Mucosa of rectum (tissue), 2 donors: Measurements from ENCODE around the gene TCTA.

Experiments
- H3K27ac ChIP-seq, 2 donors: one replicate each; pipeline ENCODE4 v1.7.0; 2013; ENCODE audit warnings: inconsistent platforms in 2 of 2, low read depth in 2 of 2, low read length in 2 of 2
- H3K27me3 ChIP-seq, 2 donors: one replicate each; pipeline ENCODE4 v1.7.0; 2013; ENCODE audit warnings: low read length in 2 of 2; ENCODE audit not compliant: control insufficient read depth in 2 of 2, insufficient read depth in 2 of 2
- H3K36me3 ChIP-seq, 2 donors: one replicate each; pipeline ENCODE4 v1.7.0; 2013; ENCODE audit warnings: low read length in 2 of 2; ENCODE audit not compliant: control insufficient read depth in 2 of 2, insufficient read depth in 2 of 2
- H3K4me1 ChIP-seq, 2 donors: one replicate each; pipeline ENCODE4 v1.7.0; 2013; ENCODE audit warnings: low read length in 2 of 2, mild to moderate bottlenecking in 1 of 2; ENCODE audit not compliant: control insufficient read depth in 2 of 2, insufficient read depth in 2 of 2
- H3K4me3 ChIP-seq, 2 donors: one replicate each; pipeline ENCODE4 v1.7.0; 2013; ENCODE audit warnings: low read length in 2 of 2
- H3K9ac ChIP-seq, 2 donors: one replicate each; pipeline ENCODE4 v1.7.0; 2013; ENCODE audit warnings: low read length in 2 of 2, low read depth in 1 of 2, mild to moderate bottlenecking in 1 of 2
- H3K9me3 ChIP-seq, 2 donors: one replicate each; pipeline ENCODE4 v1.7.0; 2013; ENCODE audit warnings: low read length in 2 of 2; ENCODE audit not compliant: control insufficient read depth in 2 of 2
- donor health status: healthy.
- donor health status: Normal muscosa, but diverticular disease.

Gene TCTA

DNA sequence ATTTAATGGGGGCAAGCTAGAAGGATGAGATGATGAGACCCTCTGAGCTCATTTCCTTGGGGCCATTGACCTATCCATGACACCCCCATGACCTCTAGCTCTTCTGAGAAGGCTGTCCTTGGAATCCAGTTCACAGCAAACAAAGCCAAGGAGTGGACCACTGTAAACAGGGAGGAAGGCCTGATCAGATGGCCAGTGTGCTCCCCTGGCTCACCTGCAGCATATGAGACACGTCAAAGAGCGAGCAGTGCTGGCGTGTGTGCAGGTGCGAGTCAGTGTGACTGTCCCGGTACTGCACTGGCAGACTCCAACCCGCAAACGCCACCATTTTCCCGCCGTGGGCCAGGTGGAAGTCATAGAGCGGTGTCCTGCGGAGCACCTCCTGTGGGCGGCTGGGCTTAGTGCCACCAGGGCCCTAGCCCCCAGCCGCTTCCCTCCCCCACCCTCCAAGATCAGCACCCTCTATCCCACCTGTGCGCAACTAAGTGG is 9.7 kb downstream of the TCTA start:
- peaks cover 5 to 32% of the 10 kb centered on the region in 2 donors for H3K36me3 ChIP-seq
- H3K4me3 ChIP-seq: peak overlapping the region; percentile 65 to 77
- H3K4me1 ChIP-seq: peaks cover 14% of the 10 kb centered on the region in 2 donors
- H3K9ac ChIP-seq: peak overlapping the region; percentile 27 to 65
- no peaks in the 10 kb centered on the region for H3K27me3 ChIP-seq
- peak overlapping the region; percentile 18 to 56 for H3K27ac ChIP-seq
- no peaks in the 10 kb centered on the region for H3K9me3 ChIP-seq

DNA sequence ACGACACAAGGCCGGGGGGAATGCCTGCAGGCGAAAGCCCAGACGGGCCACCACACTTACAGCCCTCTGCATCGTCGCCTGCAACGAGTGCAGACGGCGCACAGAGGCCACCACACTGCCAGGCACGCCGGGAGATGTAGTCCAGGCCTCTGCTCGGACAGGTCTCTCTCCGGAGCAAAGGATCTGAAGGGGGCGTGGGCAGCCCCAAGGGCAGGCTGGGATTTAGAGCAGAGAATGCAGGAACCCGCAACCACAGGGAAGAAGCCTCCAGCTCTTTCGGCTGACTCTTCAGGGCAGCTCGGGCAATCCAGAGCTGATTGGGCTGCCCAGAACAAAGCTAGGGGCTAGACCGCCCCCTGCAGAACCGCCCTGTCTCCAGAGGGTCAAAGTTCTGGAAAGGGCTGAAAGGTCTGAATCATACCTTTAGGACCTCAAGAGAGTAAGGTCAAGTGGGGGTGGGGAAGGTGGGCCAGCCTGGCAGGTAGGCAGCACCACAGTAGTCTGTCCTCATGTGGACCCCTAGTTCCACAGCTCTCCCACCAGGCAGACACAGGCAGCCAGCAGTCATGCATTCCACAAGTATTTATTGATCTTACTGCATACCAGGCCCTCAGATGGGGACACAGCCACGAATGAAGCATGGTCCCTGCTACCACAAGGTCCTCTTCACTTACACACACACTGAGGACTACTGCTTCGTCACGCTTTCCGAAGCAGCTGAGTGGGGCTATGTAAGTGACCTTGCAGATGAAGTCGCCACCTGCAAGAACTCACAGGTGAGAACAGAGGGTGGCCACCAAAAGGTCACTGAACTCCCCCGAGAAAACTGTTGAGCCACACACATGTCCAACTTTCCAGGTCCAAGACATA is 10.4 kb downstream of the TCTA start, which contains the start of gene AMT:
AMT (minus strand) TSS at position 95 of the 870 bp plus-strand sequence; CDS start at position 72, 23 bp downstream.
- Histone ChIP-seq H3K4me1 (peaks cover 7 to 13% of the 10 kb centered on the region in 2 donors), H3K9ac (peak within 1 kb of the TSS; percentile 27 to 65), H3K9me3 (no peaks in the 10 kb centered on the region), H3K27ac (peak within 1 kb of the TSS; percentile 18 to 56), H3K4me3 (peak within 1 kb of the TSS; percentile 65 to 77), H3K27me3 (no peaks in the 10 kb centered on the region), H3K36me3 (peaks cover 0 to 26% of the 10 kb centered on the region in 2 donors)

DNA sequence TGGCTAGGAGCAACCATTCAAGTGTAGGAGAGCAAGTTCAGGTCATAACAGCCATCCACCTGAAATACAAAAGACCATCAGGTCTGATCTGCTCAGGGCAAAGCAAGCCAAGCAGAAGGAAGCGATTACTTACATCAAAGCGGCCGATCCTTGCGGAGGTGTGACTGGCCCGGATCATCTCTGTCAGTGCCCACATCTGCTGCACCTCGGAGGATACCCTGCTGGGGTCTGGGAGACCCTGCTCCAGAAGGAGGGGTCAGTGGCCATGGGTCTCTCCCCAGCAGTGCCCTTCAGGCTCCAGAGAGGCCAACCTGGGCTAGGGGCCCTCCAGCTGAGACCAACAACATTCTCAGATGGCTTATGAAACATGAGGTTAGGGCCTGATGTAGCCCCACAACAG is 12.6 kb downstream of the TCTA start:
- Histone ChIP-seq H3K9ac (no peak overlapping the region), H3K9me3 (no peaks in the 10 kb centered on the region), H3K27ac (no peak overlapping the region), H3K4me3 (no peak overlapping the region), H3K27me3 (no peaks in the 10 kb centered on the region), H3K36me3 (peaks cover 0 to 17% of the 10 kb centered on the region in 2 donors), H3K4me1 (peaks cover 7 to 13% of the 10 kb centered on the region in 2 donors)

DNA sequence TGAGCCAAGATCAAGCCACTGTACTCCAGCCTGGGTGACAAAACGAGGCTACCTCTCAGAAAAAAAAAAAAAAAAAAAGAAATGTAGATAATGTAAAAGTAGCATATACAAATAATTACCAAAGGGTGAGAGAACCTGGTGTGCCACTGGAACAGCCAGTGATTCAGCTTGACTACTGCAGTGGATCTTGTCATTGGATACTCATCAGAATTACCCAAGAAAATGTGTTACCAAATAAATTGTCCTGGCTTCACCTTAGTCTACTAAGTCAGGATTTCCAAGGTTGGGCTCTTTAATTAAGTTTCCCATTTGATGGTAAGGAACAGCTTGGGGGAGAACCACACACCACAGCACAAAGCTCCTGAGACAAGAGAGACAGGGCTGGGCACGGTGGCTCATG is 15.4 kb downstream of the TCTA start:
- peaks cover 0 to 12% of the 10 kb centered on the region in 2 donors for H3K36me3 ChIP-seq
- H3K9me3 ChIP-seq: no peaks in the 10 kb centered on the region
- no peak overlapping the region for H3K9ac ChIP-seq
- H3K27ac ChIP-seq: no peak overlapping the region
- peaks cover 4 to 5% of the 10 kb centered on the region in 2 donors for H3K4me1 ChIP-seq
- H3K27me3 ChIP-seq: no peaks in the 10 kb centered on the region
- H3K4me3 ChIP-seq: no peak overlapping the region

DNA sequence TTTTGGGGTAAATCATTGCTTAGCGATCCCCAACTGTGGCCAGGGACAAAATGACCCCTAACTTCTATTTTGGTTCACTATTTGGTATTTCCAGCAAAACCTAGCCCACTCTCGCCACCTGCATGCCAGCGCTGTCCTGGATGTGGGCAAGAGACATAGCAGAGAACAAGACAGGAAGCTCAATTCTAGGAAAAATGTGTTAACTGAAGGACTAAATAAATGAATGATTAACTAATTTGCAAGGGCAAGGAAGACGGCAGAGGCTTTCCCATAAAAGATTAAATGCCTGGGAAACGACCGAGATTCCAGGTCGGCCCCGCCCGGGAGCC is 16.5 kb downstream of the TCTA start:
- Histone ChIP-seq H3K9ac (peak overlapping the region; percentile 83 to 87), H3K9me3 (no peaks in the 10 kb centered on the region), H3K4me3 (peak overlapping the region; percentile 78 to 96), H3K4me1 (no peaks in the 10 kb centered on the region), H3K27me3 (no peaks in the 10 kb centered on the region), H3K27ac (peak overlapping the region; percentile 90 to 95), H3K36me3 (peaks cover 0 to 12% of the 10 kb centered on the region in 2 donors)

DNA sequence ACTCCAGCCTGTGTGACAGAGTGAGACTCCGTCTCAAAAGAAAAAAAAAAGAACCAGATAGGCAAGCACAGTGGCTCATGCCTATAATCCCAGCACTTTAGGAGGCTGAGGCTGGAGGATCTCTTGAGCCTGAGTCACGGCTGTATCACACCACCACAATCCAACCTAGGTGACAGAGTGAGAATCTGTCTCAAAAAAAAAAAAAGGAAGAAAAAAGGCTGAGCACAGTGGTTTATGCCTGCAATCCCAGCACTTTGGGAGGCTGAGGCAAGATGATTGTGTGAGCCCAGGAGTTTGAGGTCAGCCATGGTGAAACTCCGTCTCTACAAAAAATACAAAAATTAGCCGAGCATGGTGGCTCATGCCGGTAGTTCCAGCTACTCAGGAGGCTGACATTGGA is 22.5 kb downstream of the TCTA start:
- no peaks in the 10 kb centered on the region for H3K27me3 ChIP-seq
- H3K4me1 ChIP-seq: no peaks in the 10 kb centered on the region
- no peak overlapping the region for H3K9ac ChIP-seq
- H3K27ac ChIP-seq: no peak overlapping the region
- H3K4me3 ChIP-seq: no peak overlapping the region
- H3K36me3 ChIP-seq: no peaks in the 10 kb centered on the region
- no peaks in the 10 kb centered on the region for H3K9me3 ChIP-seq

DNA sequence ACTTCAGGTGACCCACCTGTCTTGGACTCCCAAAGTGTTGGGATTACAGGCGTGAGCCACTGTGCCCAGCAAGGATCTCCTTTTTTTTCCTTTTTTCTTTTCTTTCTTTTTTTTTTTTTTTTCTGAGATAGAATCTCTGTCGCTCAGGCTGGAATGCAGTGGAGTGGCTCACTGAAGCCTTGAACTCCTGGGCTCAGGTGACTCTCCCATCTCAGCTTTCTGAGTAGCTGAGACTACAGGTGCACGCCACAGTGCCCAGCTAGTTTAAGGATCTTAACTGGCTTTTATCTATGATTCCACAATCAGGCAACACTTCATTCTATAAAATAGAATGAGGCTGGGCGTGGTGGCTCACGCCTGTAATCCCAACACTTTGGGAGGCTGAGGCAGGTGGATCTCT is 33.2 kb downstream of the TCTA start:
- no peaks in the 10 kb centered on the region for H3K36me3 ChIP-seq
- H3K4me1 ChIP-seq: peaks cover 3 to 6% of the 10 kb centered on the region in 2 donors
- H3K27me3 ChIP-seq: no peaks in the 10 kb centered on the region
- H3K27ac ChIP-seq: no peak overlapping the region
- H3K9me3 ChIP-seq: no peaks in the 10 kb centered on the region
- no peak overlapping the region for H3K4me3 ChIP-seq
- no peak overlapping the region for H3K9ac ChIP-seq

DNA sequence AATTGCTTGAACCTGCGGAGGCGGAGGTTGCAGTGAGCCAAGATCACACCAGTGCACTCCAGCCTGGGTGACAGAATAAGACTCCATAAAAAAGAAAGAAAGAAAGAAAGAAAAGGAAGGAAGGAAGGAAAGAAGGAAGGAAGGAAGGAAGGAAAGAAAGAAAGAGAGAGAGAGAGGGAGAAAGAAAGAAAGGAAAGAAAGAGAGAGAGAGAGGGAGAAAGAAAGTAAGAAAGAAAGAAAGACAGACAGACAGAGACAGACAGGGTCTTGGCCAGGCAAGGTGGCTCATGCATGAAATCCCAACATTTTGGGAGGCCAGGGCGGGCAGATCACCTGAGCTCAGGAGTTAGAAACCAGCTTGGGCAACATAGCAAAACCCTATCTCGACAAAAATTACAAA is 41.4 kb downstream of the TCTA start:
- Histone ChIP-seq H3K4me3 (no peak overlapping the region), H3K9me3 (no peaks in the 10 kb centered on the region), H3K27ac (no peak overlapping the region), H3K36me3 (no peaks in the 10 kb centered on the region), H3K4me1 (peaks cover 0 to 3% of the 10 kb centered on the region in 2 donors), H3K27me3 (no peaks in the 10 kb centered on the region), H3K9ac (no peak overlapping the region)

DNA sequence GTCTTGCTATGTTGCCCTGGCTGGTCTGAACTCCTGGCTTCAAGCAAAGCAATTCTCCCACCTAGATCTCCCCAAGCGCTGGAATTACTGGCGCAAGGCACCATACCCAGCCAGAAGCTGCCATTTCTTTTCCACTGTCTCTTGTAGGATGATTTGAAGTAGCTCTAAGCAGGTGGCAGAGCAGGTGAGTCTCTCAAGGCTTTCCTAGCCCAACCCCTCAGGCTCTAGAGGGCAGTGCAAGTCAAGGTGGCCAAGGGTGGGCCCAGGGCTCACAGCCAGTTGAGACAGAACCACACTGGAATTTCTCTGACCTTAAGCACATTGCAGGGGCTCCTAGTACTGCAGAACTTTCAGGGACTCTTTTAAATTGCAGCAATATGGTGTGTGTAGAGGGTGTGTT is 42.2 kb downstream of the TCTA start:
- Histone ChIP-seq H3K9me3 (no peaks in the 10 kb centered on the region), H3K36me3 (no peaks in the 10 kb centered on the region), H3K4me3 (no peak overlapping the region), H3K27me3 (no peaks in the 10 kb centered on the region), H3K4me1 (no peaks in the 10 kb centered on the region), H3K9ac (no peak overlapping the region), H3K27ac (no peak overlapping the region)

DNA sequence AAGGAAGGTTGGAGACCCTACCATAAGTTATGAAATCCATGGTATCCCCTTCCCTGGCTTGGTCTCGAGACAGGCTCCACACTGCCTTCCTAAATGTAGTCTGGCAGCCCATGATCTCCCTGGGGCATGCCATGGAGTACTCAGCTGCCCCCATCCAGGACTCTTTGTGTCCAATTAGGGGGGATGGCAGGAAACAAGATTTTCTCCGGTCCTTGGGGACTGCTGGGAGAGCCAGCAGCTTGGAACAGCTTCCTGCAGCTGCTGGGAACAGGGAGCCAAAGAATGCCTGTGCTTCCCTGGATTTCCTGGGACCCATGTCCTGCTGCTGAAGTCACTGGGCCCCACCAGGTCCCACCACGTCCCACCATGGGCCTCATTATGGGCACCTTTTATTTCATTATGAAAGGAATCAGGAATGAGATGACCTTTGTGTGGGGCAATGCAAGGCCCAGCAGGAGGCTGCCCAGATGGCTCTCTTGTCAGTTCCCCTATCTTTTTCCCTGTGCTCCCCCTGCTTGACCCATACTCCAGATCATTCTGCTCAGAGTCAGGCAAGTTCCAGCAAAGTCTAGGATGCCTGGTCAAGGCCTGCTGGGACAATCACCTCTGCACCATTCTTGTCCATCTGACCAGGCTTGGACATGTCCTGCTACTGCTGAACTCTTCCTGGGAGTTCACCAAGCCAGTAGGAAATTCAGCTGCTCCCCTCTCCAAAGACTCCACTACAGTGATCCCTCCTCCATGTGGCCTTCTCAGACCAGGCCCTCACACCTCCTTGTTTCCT is 42.9 kb downstream of the TCTA start:
- Histone ChIP-seq H3K27me3 (no peaks in the 10 kb centered on the region), H3K36me3 (no peaks in the 10 kb centered on the region), H3K27ac (no peak overlapping the region), H3K9ac (no peak overlapping the region), H3K4me3 (no peak overlapping the region), H3K4me1 (no peaks in the 10 kb centered on the region), H3K9me3 (no peaks in the 10 kb centered on the region)
